ENCODE data around the gene DOK6. TPM values are rescaled to one million over a fixed set of nuclear protein-coding genes. Genes with fewer than 3 reads are reported as not detected.

DOK6 gene
- total and polyA plus RNA-seq, 2 donors (not counting 1 experiment from before 2014, with no cell fraction given), result not detected

GRCh38 chr18:69564602-69565001 is 163.9 kb downstream of the DOK6 start:
- Histone ChIP-seq H3K4me3 (ENCODE audit: control extremely low read depth in 1 of 5, extremely low read depth in 1 of 5, insufficient read depth in 1 of 5, low read depth in 2 of 5, low read length in 4 of 5) (no peak overlapping the region), H4K20me1 (ENCODE audit: control insufficient read depth, insufficient read depth, low read length, poor library complexity, severe bottlenecking) (no peaks in the 10 kb centered on the region), H3K4me1 (ENCODE audit: control insufficient read depth in 2 of 2, insufficient read depth in 2 of 2, low read length in 2 of 2) (no peaks in the 10 kb centered on the region), H2AFZ (ENCODE audit: insufficient read depth, low read depth, low read length, poor library complexity, severe bottlenecking) (no peak overlapping the region), H3K79me2 (ENCODE audit: control insufficient read depth, insufficient read depth, low read length) (no peaks in the 10 kb centered on the region), H3K9ac (ENCODE audit: low read length) (no peak overlapping the region), H3K27ac (ENCODE audit: low read length in 2 of 2) (no peak overlapping the region), H3K27me3 (replicated peaks in 1 of 4; ENCODE audit: control extremely low read depth in 1 of 4, control insufficient read depth in 3 of 4, insufficient read depth in 4 of 4, low read length in 3 of 4) (no peaks in the 10 kb centered on the region), H3K4me2 (replicated peaks; ENCODE audit: low read depth, low read length, poor library complexity, severe bottlenecking) (no peak overlapping the region), H3K36me3 (replicated peaks in 1 of 2; ENCODE audit: control extremely low read depth in 1 of 2, control insufficient read depth in 1 of 2, extremely low read depth in 1 of 2, insufficient read depth in 2 of 2, low read length in 1 of 2) (no peaks in the 10 kb centered on the region), H3K9me3 (ENCODE audit: control extremely low read depth in 1 of 3, control insufficient read depth in 2 of 3, insufficient read depth in 1 of 3, low read length in 2 of 3) (peaks cover 2 to 12% (median 3%) of the 10 kb centered on the region in 3 donors)
- intact Hi-C loops (cut with micrococcal nuclease), result no loop called here
- ATAC-seq (ENCODE audit: low read depth), result no peak
- ChIA-PET POLR2A (no interaction called here), CTCF (no interaction called here)
- peaks cover 7% of the 10 kb centered on the region for H3K9me3 Mint-ChIP-seq (ENCODE audit: insufficient read depth)
- no peak overlapping the region for H3K4me3 Mint-ChIP-seq
- TF ChIP-seq EZH2 (IDR thresholded peaks at IDR 0.05; ENCODE audit: borderline replicate concordance, insufficient read depth, low read depth, low read length, poor library complexity, severe bottlenecking) (no peak), CTCF (IDR thresholded peaks at IDR 0.05) (no peak)
- no peaks in the 10 kb centered on the region for H3K27me3 Mint-ChIP-seq
- no CpG with 5 or more reads among the region's 2 CpGs for WGBS (ENCODE audit: insufficient coverage)
- H3K27ac Mint-ChIP-seq, result no peak overlapping the region
- DNase-seq, result no peak
- no peaks in the 10 kb centered on the region for H3K4me1 Mint-ChIP-seq

GRCh38 chr18:69567813-69568488 is 167.3 kb downstream of the DOK6 start:
- H4K20me1 ChIP-seq (ENCODE audit: control insufficient read depth, insufficient read depth, low read length, poor library complexity, severe bottlenecking), result no peaks in the 10 kb centered on the region
- H3K4me1 Mint-ChIP-seq, result no peaks in the 10 kb centered on the region
- H3K9ac ChIP-seq (ENCODE audit: low read length), result no peak overlapping the region
- DNase-seq (peak; percentile 3), ATAC-seq (ENCODE audit: low read depth) (no peak)
- no peak overlapping the region for H3K27ac ChIP-seq (ENCODE audit: low read length in 2 of 2)
- H3K27me3 Mint-ChIP-seq, result no peaks in the 10 kb centered on the region
- no peak overlapping the region for H3K4me3 ChIP-seq (ENCODE audit: control extremely low read depth in 1 of 5, extremely low read depth in 1 of 5, insufficient read depth in 1 of 5, low read depth in 2 of 5, low read length in 4 of 5)
- ChIA-PET POLR2A (no interaction called here), CTCF (no interaction called here)
- H3K4me2 ChIP-seq (replicated peaks; ENCODE audit: low read depth, low read length, poor library complexity, severe bottlenecking), result no peak overlapping the region
- WGBS (ENCODE audit: insufficient coverage), result 85% methylated on average over 7 of the region's 10 CpGs
- H3K9me3 ChIP-seq (ENCODE audit: control extremely low read depth in 1 of 3, control insufficient read depth in 2 of 3, insufficient read depth in 1 of 3, low read length in 2 of 3), result peaks cover 0 to 12% (median 3%) of the 10 kb centered on the region in 3 donors
- no peaks in the 10 kb centered on the region for H3K79me2 ChIP-seq (ENCODE audit: control insufficient read depth, insufficient read depth, low read length)
- no peak overlapping the region for H3K4me3 Mint-ChIP-seq
- H3K27me3 ChIP-seq (replicated peaks in 1 of 4; ENCODE audit: control extremely low read depth in 1 of 4, control insufficient read depth in 3 of 4, insufficient read depth in 4 of 4, low read length in 3 of 4), result no peaks in the 10 kb centered on the region
- peaks cover 7% of the 10 kb centered on the region for H3K9me3 Mint-ChIP-seq (ENCODE audit: insufficient read depth)
- H2AFZ ChIP-seq (ENCODE audit: insufficient read depth, low read depth, low read length, poor library complexity, severe bottlenecking), result no peak overlapping the region
- no peaks in the 10 kb centered on the region for H3K4me1 ChIP-seq (ENCODE audit: control insufficient read depth in 2 of 2, insufficient read depth in 2 of 2, low read length in 2 of 2)
- no peaks in the 10 kb centered on the region for H3K36me3 ChIP-seq (replicated peaks in 1 of 2; ENCODE audit: control extremely low read depth in 1 of 2, control insufficient read depth in 1 of 2, extremely low read depth in 1 of 2, insufficient read depth in 2 of 2, low read length in 1 of 2)
- intact Hi-C loops (cut with micrococcal nuclease), result no loop called here
- H3K27ac Mint-ChIP-seq, result peak overlapping the region; percentile 17
- TF ChIP-seq EZH2 (IDR thresholded peaks at IDR 0.05; ENCODE audit: borderline replicate concordance, insufficient read depth, low read depth, low read length, poor library complexity, severe bottlenecking) (no peak), CTCF (IDR thresholded peaks at IDR 0.05) (no peak)

All from B cell (primary cell).